Hepatocyte (in vitro differentiated cells): ENCODE data around the gene TRPM2. TPM values are rescaled to one million over a fixed set of nuclear protein-coding genes. Genes with fewer than 3 reads are reported as not detected.

Experiments used
- DNase-seq: peaks from one replicate; pipeline ENCODE4 v3.0.0-alpha.2; 2016; ENCODE audit warnings: low spot score
- H2AFZ ChIP-seq: fragments of 200-600 bp; sonication (generic); 2 replicates; pipeline ENCODE4 v1.6.0; 2016; ENCODE audit warnings: antibody characterized with exemption, mild to moderate bottlenecking
- H3K27ac ChIP-seq: fragments of 200-600 bp; sonication (generic); 2 replicates; pipeline ENCODE4 v1.5.1; 2016; ENCODE audit warnings: mild to moderate bottlenecking
- H3K27me3 ChIP-seq: fragments of 200-600 bp; sonication (generic); 2 replicates; pipeline ENCODE4 v1.6.1; 2016
- H3K36me3 ChIP-seq: fragments of 200-600 bp; sonication (generic); replicated peaks from 2 replicates; pipeline ENCODE4 v1.5.1; 2016; ENCODE audit warnings: low read depth; ENCODE audit not compliant: insufficient read depth
- H3K4me1 ChIP-seq: fragments of 200-600 bp; sonication (generic); 2 replicates; pipeline ENCODE4 v1.5.1; 2016; ENCODE audit warnings: mild to moderate bottlenecking, moderate library complexity; ENCODE audit not compliant: insufficient read depth
- H3K4me2 ChIP-seq: fragments of 200-600 bp; sonication (generic); 2 replicates; pipeline ENCODE4 v1.6.0; 2016
- H3K4me3 ChIP-seq: fragments of 200-600 bp; sonication (generic); 2 replicates; pipeline ENCODE4 v1.5.1; 2016; ENCODE audit warnings: mild to moderate bottlenecking
- H3K79me2 ChIP-seq: fragments of 200-600 bp; sonication (generic); 2 replicates; pipeline ENCODE4 v1.6.0; 2017; ENCODE audit warnings: mild to moderate bottlenecking
- H3K9me2 ChIP-seq: fragments of 200-600 bp; sonication (generic); replicated peaks from 2 replicates; pipeline ENCODE4 v1.6.0; 2017; ENCODE audit warnings: mild to moderate bottlenecking; ENCODE audit not compliant: insufficient read depth
- H3K9me3 ChIP-seq: fragments of 200-600 bp; sonication (generic); 2 replicates; pipeline ENCODE4 v1.5.1; 2016; ENCODE audit warnings: low read depth, mild to moderate bottlenecking
- H4K20me1 ChIP-seq: fragments of 200-600 bp; sonication (generic); 2 replicates; pipeline ENCODE4 v1.6.0; 2016; ENCODE audit warnings: mild to moderate bottlenecking; ENCODE audit not compliant: insufficient read depth, poor library complexity, severe bottlenecking
- EZH2 ChIP-seq: fragments of 200-600 bp; sonication (generic); IDR thresholded peaks from 2 replicates; pipeline ENCODE4 v1.6.1; 2016; ENCODE audit warnings: antibody characterized with exemption, mild to moderate bottlenecking, borderline replicate concordance
- EZH2phosphoT487 ChIP-seq: fragments of 200-600 bp; sonication (generic); IDR thresholded peaks from one replicate; pipeline ENCODE4 v1.6.1; 2018; ENCODE audit warnings: antibody characterized with exemption, mild to moderate bottlenecking, low read depth, moderate library complexity; ENCODE audit not compliant: unreplicated experiment, severe bottlenecking
- WGBS: methylation state at CpG from one replicate; pipeline ENCODE4 v1.1.6; 2016; ENCODE audit warnings: low lambda C conversion rate; ENCODE audit errors: missing lambda C conversion rate; 5-methylcytosine and 5-hydroxymethylcytosine counted together
- polyA plus RNA-seq: library from polyadenylated mRNA; unstranded; fragments of >200 nt; fragmentation: Nextera tagmentation; extraction: Ambion mirVana; gene quantifications from 2 replicates; pipeline ENCODE4 v1.2.1, GENCODE V29; 2016
- total RNA-seq: library from RNA; depleted of rRNA; stranded (reverse); fragments of >200 nt; gene quantifications from 2 replicates; pipeline ENCODE4 v1.2.3, GENCODE V29; 2014
- TF ChIP-seq, protein P1 (sequence below): fragments of 200-600 bp; sonication (generic); IDR thresholded peaks from 2 replicates; pipeline ENCODE4 v1.5.1; 2016; ENCODE audit warnings: antibody characterized with exemption, mild to moderate bottlenecking; ENCODE audit not compliant: poor library complexity

TRPM2 gene
- total and polyA plus RNA-seq, 2 experiments from 2014 or later, result 0.25 to 0.50 TPM

DNA sequence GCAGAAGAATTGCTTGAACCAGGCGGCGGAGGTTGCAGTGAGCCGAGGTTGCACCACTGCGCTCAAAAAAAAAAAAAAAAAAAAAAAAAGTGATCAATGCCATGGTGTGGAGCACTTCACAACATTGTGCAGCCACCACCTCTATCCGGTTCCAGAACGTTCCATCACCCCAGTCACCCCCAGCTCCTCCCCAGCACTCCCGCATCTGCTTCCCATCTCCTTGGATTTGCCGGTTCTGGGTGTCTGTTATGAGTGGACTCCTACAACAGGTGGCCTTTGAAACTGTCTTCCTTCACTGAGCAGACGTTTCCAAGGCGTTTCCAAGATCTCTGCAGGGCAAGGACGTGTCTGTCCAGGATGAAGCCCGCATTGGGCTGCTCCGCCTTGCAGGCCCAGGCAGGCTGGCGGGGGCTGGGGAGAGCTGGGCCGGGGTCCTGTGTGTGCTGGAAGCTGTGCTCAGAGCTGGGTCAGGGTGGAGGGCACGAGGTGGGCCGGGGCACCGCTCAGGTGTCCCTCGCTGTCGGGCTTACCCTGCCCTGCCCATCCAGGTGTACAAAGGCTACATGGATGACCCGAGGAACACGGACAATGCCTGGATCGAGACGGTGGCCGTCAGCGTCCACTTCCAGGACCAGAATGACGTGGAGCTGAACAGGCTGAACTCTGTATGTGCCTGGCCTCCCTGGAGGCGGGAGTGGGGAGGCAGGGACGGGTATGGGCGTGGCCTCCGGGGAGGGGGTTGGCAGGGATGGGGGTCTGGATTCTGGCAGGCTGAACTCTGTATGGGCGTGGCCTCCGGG, 87.0 kb downstream of the TRPM2 start:
- Histone ChIP-seq H3K27me3 (no peaks in the 10 kb centered on the region), H3K4me1 (no peaks in the 10 kb centered on the region), H3K27ac (no peak overlapping the region), H3K9me2 (no peaks in the 10 kb centered on the region), H4K20me1 (no peaks in the 10 kb centered on the region), H3K36me3 (no peaks in the 10 kb centered on the region), H3K4me2 (no peak overlapping the region), H2AFZ (no peak overlapping the region), H3K79me2 (no peaks in the 10 kb centered on the region), H3K4me3 (no peak overlapping the region), H3K9me3 (no peaks in the 10 kb centered on the region)
- TF ChIP-seq EZH2phosphoT487 (no peak), EZH2 (no peak)
- TF ChIP-seq, protein P1, sequence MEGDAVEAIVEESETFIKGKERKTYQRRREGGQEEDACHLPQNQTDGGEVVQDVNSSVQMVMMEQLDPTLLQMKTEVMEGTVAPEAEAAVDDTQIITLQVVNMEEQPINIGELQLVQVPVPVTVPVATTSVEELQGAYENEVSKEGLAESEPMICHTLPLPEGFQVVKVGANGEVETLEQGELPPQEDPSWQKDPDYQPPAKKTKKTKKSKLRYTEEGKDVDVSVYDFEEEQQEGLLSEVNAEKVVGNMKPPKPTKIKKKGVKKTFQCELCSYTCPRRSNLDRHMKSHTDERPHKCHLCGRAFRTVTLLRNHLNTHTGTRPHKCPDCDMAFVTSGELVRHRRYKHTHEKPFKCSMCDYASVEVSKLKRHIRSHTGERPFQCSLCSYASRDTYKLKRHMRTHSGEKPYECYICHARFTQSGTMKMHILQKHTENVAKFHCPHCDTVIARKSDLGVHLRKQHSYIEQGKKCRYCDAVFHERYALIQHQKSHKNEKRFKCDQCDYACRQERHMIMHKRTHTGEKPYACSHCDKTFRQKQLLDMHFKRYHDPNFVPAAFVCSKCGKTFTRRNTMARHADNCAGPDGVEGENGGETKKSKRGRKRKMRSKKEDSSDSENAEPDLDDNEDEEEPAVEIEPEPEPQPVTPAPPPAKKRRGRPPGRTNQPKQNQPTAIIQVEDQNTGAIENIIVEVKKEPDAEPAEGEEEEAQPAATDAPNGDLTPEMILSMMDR, result no peak
- DNase-seq, result no peak
- 91% methylated on average over 25 of the region's 33 CpGs for WGBS

- Histone ChIP-seq H3K27ac (no peak overlapping the region), H3K4me2 (no peak overlapping the region), H3K79me2 (no peaks in the 10 kb centered on the region), H3K9me2 (no peaks in the 10 kb centered on the region), H3K27me3 (no peaks in the 10 kb centered on the region), H2AFZ (no peak overlapping the region), H4K20me1 (no peaks in the 10 kb centered on the region), H3K4me1 (no peaks in the 10 kb centered on the region), H3K9me3 (no peaks in the 10 kb centered on the region), H3K36me3 (no peaks in the 10 kb centered on the region), H3K4me3 (no peak overlapping the region)
- 90% methylated on average over 8 of the region's 10 CpGs for WGBS
- TF ChIP-seq EZH2 (no peak), EZH2phosphoT487 (no peak)
- TF ChIP-seq, protein P1, result no peak
- no peak for DNase-seq
Measured at GRCh38 chr21:44441041-44441400, 87.6 kb downstream of the TRPM2 start.

- Histone ChIP-seq H3K4me2 (no peak overlapping the region), H3K4me3 (no peak overlapping the region), H3K79me2 (no peaks in the 10 kb centered on the region), H3K36me3 (no peaks in the 10 kb centered on the region), H3K4me1 (no peaks in the 10 kb centered on the region), H3K27me3 (no peaks in the 10 kb centered on the region), H3K9me3 (no peaks in the 10 kb centered on the region), H4K20me1 (no peaks in the 10 kb centered on the region), H3K27ac (no peak overlapping the region), H2AFZ (no peak overlapping the region), H3K9me2 (no peaks in the 10 kb centered on the region)
- no peak for DNase-seq
- WGBS, result 94% methylated on average over 20 of the region's 20 CpGs
- TF ChIP-seq, protein P1, result no peak
- no peak for TF ChIP-seq EZH2phosphoT487
- TF ChIP-seq EZH2, result no peak
Measured at GRCh38 chr21:44441581-44442265, 88.3 kb downstream of the TRPM2 start.
